RWPE1 (cell line): ENCODE data around the gene PLA2G2C.
"Not testable (repeated sequence)": the region's sequence is repeated elsewhere in the genome, so short reads cannot be mapped to it uniquely, and the experiment has no call there.

ENCODE experiments used
- CTCF ChIA-PET: fragments of 350-600 bp; sonication (Branson Sonifier 250); formaldehyde crosslinking; extraction: SDS; loops from one replicate; lab custom pipeline; 2021; lab: Yijun Ruan, JAX
- POLR2A ChIA-PET: fragments of 400-600 bp; formaldehyde crosslinking; extraction: SDS; loops from one replicate; lab custom pipeline; 2020; ENCODE audit warnings: antibody characterized with exemption; ENCODE audit not compliant: low non-redundant PET; lab: Yijun Ruan, JAX
- DNase-seq: peaks from one replicate; pipeline ENCODE4 v3.0.0; 2012; ENCODE audit warnings: low spot score
- H3K27ac ChIP-seq: fragments of 450-650 bp; 2 replicates; pipeline ENCODE4 v1.5.1; 2017
- TF ChIP-seq, protein P1 (sequence below): fragments of 450-650 bp; conservative IDR thresholded peaks from 2 replicates; pipeline ENCODE4 v1.5.1; 2017; ENCODE audit warnings: low read depth, mild to moderate bottlenecking

Gene PLA2G2C

DNA sequence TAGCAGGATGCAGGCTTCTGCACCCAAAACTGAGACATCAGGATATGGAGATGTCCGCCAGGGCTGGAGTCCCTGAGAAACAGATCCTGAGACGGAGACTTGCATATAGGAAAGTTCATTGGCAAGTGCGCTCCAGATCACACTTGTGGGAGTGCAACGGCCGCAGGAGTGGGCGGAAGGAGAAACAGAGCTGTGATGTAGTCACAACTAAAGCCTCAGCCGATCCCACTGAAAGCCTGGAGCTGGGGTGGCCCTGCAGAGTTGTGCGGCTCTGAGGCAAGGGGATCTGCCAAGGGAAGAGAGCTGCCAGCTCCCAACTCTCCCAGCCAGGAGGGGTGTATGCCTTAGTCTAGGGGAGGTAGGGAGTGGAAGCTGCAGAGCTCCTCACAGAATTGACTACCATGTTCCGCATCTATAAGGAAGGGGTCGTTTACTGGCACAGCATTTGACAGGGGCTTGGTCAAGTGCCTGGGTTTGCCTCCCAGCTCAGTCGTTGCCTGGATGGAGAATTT lies 42.1 kb upstream of the PLA2G2C start:
- TF ChIP-seq, protein P1, sequence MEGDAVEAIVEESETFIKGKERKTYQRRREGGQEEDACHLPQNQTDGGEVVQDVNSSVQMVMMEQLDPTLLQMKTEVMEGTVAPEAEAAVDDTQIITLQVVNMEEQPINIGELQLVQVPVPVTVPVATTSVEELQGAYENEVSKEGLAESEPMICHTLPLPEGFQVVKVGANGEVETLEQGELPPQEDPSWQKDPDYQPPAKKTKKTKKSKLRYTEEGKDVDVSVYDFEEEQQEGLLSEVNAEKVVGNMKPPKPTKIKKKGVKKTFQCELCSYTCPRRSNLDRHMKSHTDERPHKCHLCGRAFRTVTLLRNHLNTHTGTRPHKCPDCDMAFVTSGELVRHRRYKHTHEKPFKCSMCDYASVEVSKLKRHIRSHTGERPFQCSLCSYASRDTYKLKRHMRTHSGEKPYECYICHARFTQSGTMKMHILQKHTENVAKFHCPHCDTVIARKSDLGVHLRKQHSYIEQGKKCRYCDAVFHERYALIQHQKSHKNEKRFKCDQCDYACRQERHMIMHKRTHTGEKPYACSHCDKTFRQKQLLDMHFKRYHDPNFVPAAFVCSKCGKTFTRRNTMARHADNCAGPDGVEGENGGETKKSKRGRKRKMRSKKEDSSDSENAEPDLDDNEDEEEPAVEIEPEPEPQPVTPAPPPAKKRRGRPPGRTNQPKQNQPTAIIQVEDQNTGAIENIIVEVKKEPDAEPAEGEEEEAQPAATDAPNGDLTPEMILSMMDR = no peak
- no peak overlapping the region for H3K27ac ChIP-seq
- DNase-seq = no peak
- POLR2A ChIA-PET = no interaction called here
- CTCF ChIA-PET = interaction anchor here (1.0 to 1.3 kb wide), 2 partner anchors 16 to 148 kb away, joined by 3 read pairs; no protein-coding TSS in a partner anchor

DNA sequence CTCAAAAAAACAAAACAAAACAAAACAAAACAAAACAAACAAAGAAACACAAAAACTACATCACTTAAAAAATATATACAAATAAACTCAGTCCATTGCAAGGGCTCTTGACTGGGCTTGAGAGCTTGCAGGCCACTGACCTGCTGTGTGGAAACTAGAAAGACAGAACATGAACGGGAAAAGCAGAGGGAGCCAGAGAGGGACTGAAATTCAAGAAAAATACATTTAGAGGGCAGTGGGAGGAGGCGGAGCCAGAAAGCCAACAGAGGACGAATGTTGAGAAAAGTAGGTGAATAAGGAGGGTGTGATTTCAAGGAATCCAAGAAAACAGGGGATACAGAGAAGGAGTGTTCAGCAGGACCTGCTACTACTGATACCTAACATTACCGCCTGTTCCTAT lies 41.4 kb upstream of the PLA2G2C start:
- POLR2A ChIA-PET = no interaction called here
- H3K27ac ChIP-seq = no peak overlapping the region
- TF ChIP-seq, protein P1 = no peak
- CTCF ChIA-PET = interaction anchor here (1.0 kb wide), 1 partner anchor 149 kb away, joined by 3 read pairs; no protein-coding TSS in a partner anchor
- DNase-seq = no peak

DNA sequence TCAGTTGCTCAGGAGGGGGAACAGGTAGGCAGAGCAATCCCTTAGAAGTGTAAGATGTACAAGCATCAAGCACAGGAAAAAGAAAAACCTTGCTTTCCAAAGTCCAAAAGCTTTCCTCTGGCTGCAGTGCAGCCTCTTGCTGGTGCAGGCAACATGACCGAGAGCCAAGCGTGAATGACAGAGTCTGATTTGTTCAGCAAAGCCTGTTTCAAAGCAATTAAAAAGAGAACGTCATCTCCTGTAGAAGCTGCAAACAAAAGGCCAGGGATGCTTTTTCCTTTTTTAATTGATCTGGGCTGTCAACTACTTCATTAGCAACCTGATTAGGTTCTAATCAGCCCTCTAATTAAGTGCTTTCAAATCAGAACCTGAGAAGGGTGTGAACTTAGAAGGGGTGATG lies 38.2 kb upstream of the PLA2G2C start:
- DNase-seq = no peak
- CTCF ChIA-PET = no interaction called here
- POLR2A ChIA-PET = no interaction called here
- TF ChIP-seq, protein P1 = no peak
- H3K27ac ChIP-seq = no peak overlapping the region

DNA sequence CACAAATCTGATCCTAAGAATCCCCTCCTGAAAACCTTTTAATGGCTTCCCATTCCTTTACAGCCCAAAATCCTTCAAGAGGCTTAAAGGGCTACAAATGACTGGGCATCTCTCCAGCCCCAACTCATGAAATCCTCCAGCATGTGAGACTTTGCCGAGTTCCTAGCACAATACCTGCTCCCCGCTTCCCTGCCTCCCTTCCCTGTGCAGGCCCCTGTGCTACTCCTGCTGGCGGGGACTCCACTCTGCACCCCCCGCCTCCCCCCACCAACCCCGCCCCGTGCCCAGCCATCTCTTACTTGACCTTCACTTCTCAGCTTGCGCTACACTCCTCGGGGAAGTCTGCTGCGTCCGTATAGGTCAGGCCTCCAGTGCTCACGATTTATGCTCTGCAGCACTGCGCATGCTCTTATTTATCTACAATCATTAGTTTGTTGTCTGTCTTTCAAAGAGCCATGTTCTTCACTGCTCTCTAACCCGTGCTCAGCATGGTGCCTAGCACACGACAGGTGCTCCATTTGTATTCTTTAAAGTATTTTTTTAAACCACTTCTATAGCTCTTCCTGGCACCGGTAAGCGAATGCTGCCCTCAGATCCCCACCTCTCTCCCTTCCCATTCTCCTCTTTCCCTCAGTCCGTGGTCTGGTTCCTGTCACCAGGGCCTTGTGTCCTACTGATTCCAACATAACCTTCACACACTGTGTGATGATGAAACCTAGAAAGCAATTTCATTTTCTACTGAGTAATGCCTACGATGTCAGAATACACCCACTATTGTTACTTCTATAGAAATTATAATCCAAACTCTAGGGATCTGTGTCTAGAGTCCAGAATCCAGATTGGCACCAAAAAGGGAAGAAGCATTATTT lies 37.5 kb upstream of the PLA2G2C start:
- CTCF ChIA-PET = interaction anchor here (0.6 to 0.7 kb wide), 2 partner anchors 177 to 252 kb away, joined by 3 to 4 read pairs; no protein-coding TSS in a partner anchor
- POLR2A ChIA-PET = no interaction called here
- TF ChIP-seq, protein P1 = no peak
- H3K27ac ChIP-seq = no peak overlapping the region
- DNase-seq = no peak

DNA sequence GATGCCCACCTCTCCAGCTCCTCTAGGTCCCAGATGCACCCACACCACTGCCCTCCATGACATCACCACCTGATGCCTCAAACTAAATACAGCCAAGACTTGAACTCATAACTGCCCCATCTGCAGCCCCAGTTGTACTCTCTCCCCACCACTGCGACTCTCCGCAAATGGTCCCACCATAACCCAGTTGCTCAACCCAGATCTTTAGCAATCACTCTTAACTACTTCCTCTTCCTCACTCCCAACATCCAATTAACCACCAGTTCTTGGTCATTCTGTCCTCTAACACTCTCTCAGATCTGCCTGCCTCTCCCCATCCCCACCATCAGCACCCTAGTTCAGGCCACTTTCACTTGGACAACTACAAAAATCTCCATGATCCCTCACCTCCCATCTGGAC lies 36.8 kb upstream of the PLA2G2C start:
- no peak overlapping the region for H3K27ac ChIP-seq
- DNase-seq = no peak
- ChIA-PET CTCF (interaction anchor here (0.6 to 0.7 kb wide), 2 partner anchors 177 to 251 kb away, joined by 3 to 4 read pairs; no protein-coding TSS in a partner anchor), POLR2A (no interaction called here)
- TF ChIP-seq, protein P1 = no peak

DNA sequence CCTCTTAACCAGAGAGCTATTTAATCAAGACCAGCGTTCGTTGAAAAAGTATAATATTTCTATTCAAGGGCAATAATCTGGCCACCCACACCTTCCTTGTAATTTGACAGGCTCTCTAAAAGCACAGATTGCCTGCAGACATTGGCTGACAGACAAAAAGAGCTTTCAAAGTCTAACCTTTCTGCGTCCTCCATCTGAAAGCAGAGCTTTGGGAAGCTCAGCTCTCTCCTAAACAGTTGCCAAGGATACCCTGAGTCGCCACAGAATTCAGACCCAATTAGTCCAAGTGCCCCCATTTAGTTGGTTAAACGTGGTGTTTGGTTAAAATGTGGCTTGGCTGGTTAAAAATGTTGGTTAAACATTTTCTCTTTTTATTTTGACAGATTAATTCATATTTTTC lies 33.7 kb upstream of the PLA2G2C start:
- TF ChIP-seq, protein P1 = no peak
- H3K27ac ChIP-seq = no peak overlapping the region
- POLR2A ChIA-PET = no interaction called here
- CTCF ChIA-PET = interaction anchor here (0.6 to 0.8 kb wide), 2 partner anchors 71 to 396 kb away, joined by 3 to 4 read pairs; partner anchors contain the start of gene VWA5B1
- no peak for DNase-seq

DNA sequence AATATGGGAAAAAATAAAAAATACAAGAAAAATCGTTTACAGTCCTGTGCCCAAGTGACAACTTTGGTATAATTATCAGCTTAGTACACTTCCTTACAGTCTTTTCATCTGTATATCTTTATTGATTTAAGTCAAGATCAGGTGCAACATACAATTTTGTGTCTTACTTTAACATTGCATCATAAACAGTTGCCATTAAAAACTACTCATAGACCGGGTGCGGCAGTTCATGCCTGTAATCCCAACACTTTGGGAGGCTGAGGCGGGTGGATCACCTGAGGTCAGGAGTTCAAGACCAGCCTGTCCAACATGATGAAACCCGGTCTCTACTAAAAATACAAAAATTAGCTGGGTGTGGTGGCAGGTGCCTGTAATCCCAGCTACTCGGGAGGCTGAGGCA lies 32.7 kb upstream of the PLA2G2C start:
- DNase-seq, POLR2A ChIA-PET, H3K27ac ChIP-seq: not testable (repeated sequence)
- CTCF ChIA-PET = interaction anchor here (0.5 to 0.8 kb wide), 2 partner anchors 141 to 395 kb away, joined by 3 to 4 read pairs; no protein-coding TSS in a partner anchor
